GM12892 (cell line): Measurements from ENCODE around the gene DLK2.

Experiments
- POLR2A ChIP-seq: IDR thresholded peaks from 2 replicates; pipeline ENCODE4 v1.6.1; 2011; ENCODE audit warnings: low read depth, low read length, control low read depth
- POLR2AphosphoS5 ChIP-seq: IDR thresholded peaks from 2 replicates; pipeline ENCODE4 v1.6.1; 2011; ENCODE audit warnings: low read depth, low read length, control low read depth
- TAF1 ChIP-seq: IDR thresholded peaks from 2 replicates; pipeline ENCODE4 v1.6.1; 2011; ENCODE audit warnings: low read depth, mild to moderate bottlenecking, control low read depth, low read length, borderline replicate concordance

DNA sequence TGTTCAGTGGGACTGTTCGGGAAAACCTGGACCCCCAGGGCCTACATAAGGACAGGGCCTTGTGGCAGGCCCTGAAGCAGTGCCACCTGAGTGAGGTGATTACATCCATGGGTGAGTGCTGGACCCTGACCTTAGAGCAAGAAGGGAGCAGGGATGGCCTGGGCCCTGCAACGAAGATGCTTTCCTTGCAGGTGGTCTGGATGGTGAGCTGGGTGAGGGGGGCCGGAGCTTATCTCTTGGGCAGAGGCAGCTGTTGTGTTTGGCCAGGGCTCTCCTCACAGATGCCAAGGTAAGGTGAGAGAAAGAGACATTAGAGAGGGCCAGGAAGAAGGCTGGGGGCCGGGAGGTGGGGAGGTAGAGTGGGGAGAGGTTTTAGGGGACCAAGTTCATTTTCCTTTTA is 6.4 kb downstream of the DLK2 start:
- TF ChIP-seq TAF1 (no peak), POLR2A (no peak), POLR2AphosphoS5 (no peak)
